Transverse colon (tissue), 4 donors: ENCODE measurements around the gene PACSIN1. TPM values are rescaled to one million over a fixed set of nuclear protein-coding genes. Genes with fewer than 3 reads are reported as not detected.

Experiments
- DNase-seq: peaks from one replicate; pipeline ENCODE4 v3.0.0-alpha.2; 2019
- H3K27ac ChIP-seq, 4 donors: fragments of 200-600 bp; sonication (generic); 2 replicates each; pipeline ENCODE4 v1.5.1; 2016 to 2018; ENCODE audit warnings: inconsistent platforms in 4 of 4
- H3K27me3 ChIP-seq: fragments of 200-600 bp; sonication (generic); 2 replicates; pipeline ENCODE4 v1.5.1; 2017; ENCODE audit warnings: inconsistent platforms
- H3K36me3 ChIP-seq, 4 donors: fragments of 200-600 bp; sonication (generic); 2 replicates each; pipeline ENCODE4 v1.5.1; 2017 to 2019; ENCODE audit warnings: inconsistent platforms in 4 of 4
- H3K4me1 ChIP-seq, 4 donors: fragments of 200-600 bp; sonication (generic); 2 replicates each; pipeline ENCODE4 v1.5.1; 2017 to 2020; ENCODE audit warnings: inconsistent platforms in 4 of 4
- H3K4me3 ChIP-seq, 4 donors: fragments of 200-600 bp; sonication (generic); 1 replicate in 1 of 4; 2 replicates in 3 of 4; pipeline versions ENCODE4 v1.5.1 to v1.6.1; 2017 to 2019; ENCODE audit warnings: inconsistent platforms in 4 of 4
- H3K9me3 ChIP-seq, 2 donors: fragments of 200-600 bp; sonication (generic); 2 replicates each; pipeline ENCODE4 v1.5.1; 2017 to 2019; ENCODE audit warnings: inconsistent platforms in 2 of 2
- EP300 ChIP-seq: sonication (generic); formaldehyde crosslinking; IDR thresholded peaks from one replicate; pipeline ENCODE4 v1.6.1; 2017; ENCODE audit warnings: antibody characterized with exemption, low read depth
- POLR2A ChIP-seq: fragments of 450-650 bp; IDR thresholded peaks from one replicate; pipeline ENCODE4 v1.6.1; 2016; ENCODE audit warnings: antibody characterized with exemption, mild to moderate bottlenecking, moderate library complexity
- POLR2AphosphoS5 ChIP-seq, 3 donors: sonication (generic); formaldehyde crosslinking; IDR thresholded peaks; one replicate each; pipeline ENCODE4 v1.6.1; 2016; ENCODE audit warnings: antibody characterized with exemption in 3 of 3
- WGBS, 2 donors: methylation state at CpG; one replicate each; pipeline ENCODE4 v1.1.5; 2018; ENCODE audit warnings: low coverage in 1 of 2; 5-methylcytosine and 5-hydroxymethylcytosine counted together
- in situ Hi-C, 4 donors: fragments of 200-750 bp; cut with MboI; loops; one replicate each; pipeline versions ENCODE4 v1.15.0 to v1.15.1; 2017; ENCODE audit warnings: low sequenced_read_pairs in 3 of 4, low pct_ligation_motif_present in 1 of 4, low pct_unique_long_range_greater_than_20kb in 1 of 4
- intact Hi-C: fragments of 100-400 bp; cut with DNase I; formaldehyde crosslinking; loops from one replicate; pipeline ENCODE4 v1.15.1; 2023; ENCODE audit warnings: low total_unique reads
- total RNA-seq, 4 donors: library from RNA; depleted of rRNA; stranded (reverse); fragments of >200 nt; gene quantifications; one replicate each; pipeline ENCODE4 v1.1.0, GENCODE V29; 2016
- TF ChIP-seq, protein P1 (sequence below), 5 experiments: fragments of 200-600 bp in 3 of 5; fragments of 450-650 bp in 2 of 5; sonication (generic) in 3 of 5; IDR thresholded peaks; 1 replicate in 2 of 5; 2 replicates in 3 of 5; pipeline ENCODE4 v1.5.1; 2016 to 2017; ENCODE audit warnings: antibody characterized with exemption in 5 of 5, inconsistent platforms in 3 of 5, mild to moderate bottlenecking in 2 of 5, moderate library complexity in 1 of 5

Gene PACSIN1
- total RNA-seq, 4 donors from 2014 or later, result 0.27 to 1.9 TPM; not detected in 2

DNA sequence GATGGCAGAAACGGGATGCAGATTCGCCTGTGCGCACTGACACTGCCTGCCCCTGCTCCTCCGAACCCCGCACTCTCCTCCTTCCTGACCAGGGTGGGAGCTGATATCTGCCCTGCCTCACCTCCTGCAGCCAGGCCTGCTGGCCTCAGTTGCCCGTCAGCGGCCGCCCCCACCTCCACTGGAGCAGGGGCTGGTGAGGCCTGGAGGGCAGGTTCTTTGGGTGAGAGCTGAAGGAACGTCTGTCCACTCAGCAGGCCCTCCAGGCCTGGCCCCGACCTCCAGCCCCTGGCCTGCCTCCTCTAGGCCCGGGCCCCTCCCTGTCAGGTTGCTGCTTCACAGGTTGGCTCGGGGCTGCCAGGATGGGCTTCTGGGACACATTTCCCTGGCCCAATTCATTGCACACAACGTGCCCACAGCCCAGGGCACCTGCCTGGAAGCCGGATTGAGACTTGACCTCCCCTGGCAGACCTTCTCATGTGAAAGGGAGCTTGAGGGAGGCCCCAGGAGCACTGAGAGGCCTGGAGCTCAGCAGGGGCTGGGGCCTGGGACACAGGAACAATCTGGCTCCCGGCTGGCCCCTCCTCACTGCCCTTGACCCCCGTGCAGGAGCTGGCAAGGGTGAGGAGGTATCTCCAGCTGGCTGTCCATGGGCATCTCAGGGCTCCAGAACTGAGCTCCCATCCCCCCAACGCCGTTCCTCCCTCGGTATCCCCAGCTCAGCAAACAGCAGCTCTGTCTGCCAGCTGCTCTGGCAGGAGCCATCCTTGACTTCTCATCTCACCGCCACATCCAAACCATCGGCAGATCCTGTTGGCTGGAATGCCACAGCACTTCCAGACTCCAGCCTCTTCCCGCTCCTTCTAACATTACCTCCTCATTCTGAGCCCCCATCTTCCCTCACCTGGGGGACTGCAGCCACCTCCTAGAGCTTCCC, 50.8 kb downstream of the PACSIN1 start:
- Histone ChIP-seq H3K9me3 (no peaks in the 10 kb centered on the region), H3K4me3 (no peak overlapping the region), H3K27me3 (peaks cover 18% of the 10 kb centered on the region), H3K27ac (no peak overlapping the region), H3K36me3 (no peaks in the 10 kb centered on the region), H3K4me1 (no peaks in the 10 kb centered on the region)
- TF ChIP-seq POLR2A, result no peak
- no peak for TF ChIP-seq EP300
- TF ChIP-seq POLR2AphosphoS5 (IDR thresholded peaks at IDR 0.05), result no peak
- TF ChIP-seq, protein P1, sequence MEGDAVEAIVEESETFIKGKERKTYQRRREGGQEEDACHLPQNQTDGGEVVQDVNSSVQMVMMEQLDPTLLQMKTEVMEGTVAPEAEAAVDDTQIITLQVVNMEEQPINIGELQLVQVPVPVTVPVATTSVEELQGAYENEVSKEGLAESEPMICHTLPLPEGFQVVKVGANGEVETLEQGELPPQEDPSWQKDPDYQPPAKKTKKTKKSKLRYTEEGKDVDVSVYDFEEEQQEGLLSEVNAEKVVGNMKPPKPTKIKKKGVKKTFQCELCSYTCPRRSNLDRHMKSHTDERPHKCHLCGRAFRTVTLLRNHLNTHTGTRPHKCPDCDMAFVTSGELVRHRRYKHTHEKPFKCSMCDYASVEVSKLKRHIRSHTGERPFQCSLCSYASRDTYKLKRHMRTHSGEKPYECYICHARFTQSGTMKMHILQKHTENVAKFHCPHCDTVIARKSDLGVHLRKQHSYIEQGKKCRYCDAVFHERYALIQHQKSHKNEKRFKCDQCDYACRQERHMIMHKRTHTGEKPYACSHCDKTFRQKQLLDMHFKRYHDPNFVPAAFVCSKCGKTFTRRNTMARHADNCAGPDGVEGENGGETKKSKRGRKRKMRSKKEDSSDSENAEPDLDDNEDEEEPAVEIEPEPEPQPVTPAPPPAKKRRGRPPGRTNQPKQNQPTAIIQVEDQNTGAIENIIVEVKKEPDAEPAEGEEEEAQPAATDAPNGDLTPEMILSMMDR (IDR thresholded peaks at IDR 0.05), result no peak
- intact Hi-C loops (no loop called here), in situ Hi-C loops (no loop called here)
- 94 to 100% methylated on average over 1 to 19 of the region's 22 CpGs for WGBS, 2 donors
- no peak for DNase-seq

- TF ChIP-seq, protein P1 (IDR thresholded peaks at IDR 0.05), result no peak
- TF ChIP-seq POLR2AphosphoS5 (IDR thresholded peaks at IDR 0.05) (no peak), EP300 (no peak), POLR2A (no peak)
- no peaks in the 10 kb centered on the region for H3K9me3 ChIP-seq
- H3K4me3 ChIP-seq, result no peak overlapping the region
- 66 to 100% methylated on average over 1 to 4 of the region's 4 CpGs for WGBS, 2 donors
- in situ Hi-C loops (no loop called here), intact Hi-C loops (no loop called here)
- DNase-seq, result no peak
- no peak overlapping the region for H3K27ac ChIP-seq
- H3K4me1 ChIP-seq, result no peaks in the 10 kb centered on the region
- peaks cover 18% of the 10 kb centered on the region for H3K27me3 ChIP-seq
- H3K36me3 ChIP-seq, result no peaks in the 10 kb centered on the region
Observed at GRCh38 chr6:34517461-34517881, 51.6 kb downstream of the PACSIN1 start.

GRCh38 chr6:34517966-34518365, 52.1 kb downstream of the PACSIN1 start:
- Histone ChIP-seq H3K9me3 (no peaks in the 10 kb centered on the region), H3K27me3 (peaks cover 18% of the 10 kb centered on the region), H3K27ac (no peak overlapping the region), H3K4me1 (no peaks in the 10 kb centered on the region), H3K36me3 (no peaks in the 10 kb centered on the region), H3K4me3 (no peak overlapping the region)
- DNase-seq, result no peak
- intact Hi-C loops, result no loop called here
- TF ChIP-seq EP300 (no peak), POLR2AphosphoS5 (IDR thresholded peaks at IDR 0.05) (no peak), POLR2A (no peak)
- TF ChIP-seq, protein P1 (IDR thresholded peaks at IDR 0.05), result no peak
- in situ Hi-C loops, result no loop called here
- 92% methylated on average over 8 of the region's 8 CpGs; no CpG with 5 or more reads in 1 of the 2 donors for WGBS, 2 donors

- H3K36me3 ChIP-seq, result no peaks in the 10 kb centered on the region
- H3K4me3 ChIP-seq, result no peak overlapping the region
- in situ Hi-C loops (no loop called here), intact Hi-C loops (no loop called here)
- no peak overlapping the region for H3K27ac ChIP-seq
- H3K9me3 ChIP-seq, result no peaks in the 10 kb centered on the region
- H3K27me3 ChIP-seq, result peaks cover 18% of the 10 kb centered on the region
- no peaks in the 10 kb centered on the region for H3K4me1 ChIP-seq
- DNase-seq, result no peak
- TF ChIP-seq, protein P1 (IDR thresholded peaks at IDR 0.05), result no peak
- TF ChIP-seq EP300, result no peak
- no peak for TF ChIP-seq POLR2A
- no peak for TF ChIP-seq POLR2AphosphoS5 (IDR thresholded peaks at IDR 0.05)
- WGBS, 2 donors, result 84% methylated on average over 4 of the region's 4 CpGs; no CpG with 5 or more reads in 1 of the 2 donors
Observed at GRCh38 chr6:34518669-34519365, 52.9 kb downstream of the PACSIN1 start.
